Measurements from ENCODE around the gene CSF3R.

CSF3R gene

DNA sequence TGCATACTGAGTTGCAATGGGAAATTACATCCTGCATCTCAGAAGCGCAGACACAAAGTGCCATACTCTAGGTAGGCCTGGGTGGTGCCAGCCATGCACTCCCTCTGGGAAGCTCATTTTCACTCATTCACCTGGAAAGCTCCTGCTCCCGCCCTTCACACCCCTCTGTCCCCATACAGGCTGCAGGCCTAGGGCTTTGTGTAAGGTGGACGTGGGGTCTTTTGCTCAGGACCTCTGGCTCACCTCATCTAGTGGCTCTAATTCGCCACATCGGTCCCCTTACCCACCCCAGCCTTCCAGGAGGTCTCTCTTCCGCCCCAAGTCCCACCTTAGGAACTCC, 19.3 kb downstream of the CSF3R start:
- Histone ChIP-seq H3K9ac (peak overlapping the region; percentile 78), H4K20me1 (ENCODE audit: insufficient read depth) (no peaks in the 10 kb centered on the region), H3K27ac (peak overlapping the region; percentile 77; the same call in 1 of the 2 replicates), H3K4me3 (IDR thresholded peaks at IDR 0.05; ENCODE audit: insufficient read depth, low read depth, low read length) (no peak overlapping the region), H3K79me2 (ENCODE audit: insufficient read depth, low read depth) (peaks cover 8% of the 10 kb centered on the region), H3K4me2 (peak overlapping the region; percentile 56), H2AFZ (ENCODE audit: low read depth) (peak overlapping the region; percentile 44; the same call in 1 of the 2 replicates), H3K4me1 (ENCODE audit: low read depth, poor library complexity, severe bottlenecking) (peaks cover 19% of the 10 kb centered on the region), H3K27me3 (ENCODE audit: insufficient read depth, low read depth) (no peaks in the 10 kb centered on the region), H3K36me3 (ENCODE audit: insufficient read depth) (no peaks in the 10 kb centered on the region)
- no peak for TF ChIP-seq CTCF (conservative IDR thresholded peaks at IDR 0.05; ENCODE audit: low read depth, low read length)

- H3K27me3 ChIP-seq (ENCODE audit: insufficient read depth, low read depth) = no peaks in the 10 kb centered on the region
- no peaks in the 10 kb centered on the region for H3K36me3 ChIP-seq (ENCODE audit: insufficient read depth)
- H4K20me1 ChIP-seq (ENCODE audit: insufficient read depth) = no peaks in the 10 kb centered on the region
- TF ChIP-seq CTCF (conservative IDR thresholded peaks at IDR 0.05; ENCODE audit: low read depth, low read length) = no peak
- peaks cover 8% of the 10 kb centered on the region for H3K79me2 ChIP-seq (ENCODE audit: insufficient read depth, low read depth)
- no peak overlapping the region for H2AFZ ChIP-seq (ENCODE audit: low read depth)
- H3K9ac ChIP-seq = no peak overlapping the region
- H3K4me1 ChIP-seq (ENCODE audit: low read depth, poor library complexity, severe bottlenecking) = peaks cover 12% of the 10 kb centered on the region
- H3K27ac ChIP-seq = no peak overlapping the region
- H3K4me3 ChIP-seq (IDR thresholded peaks at IDR 0.05; ENCODE audit: insufficient read depth, low read depth, low read length) = no peak overlapping the region
- no peak overlapping the region for H3K4me2 ChIP-seq
Measured at GRCh38 chr1:36458910-36459309, 23.8 kb downstream of the CSF3R start.

- H3K9ac ChIP-seq = no peak overlapping the region
- no peak overlapping the region for H3K4me2 ChIP-seq
- no peak for TF ChIP-seq CTCF (conservative IDR thresholded peaks at IDR 0.05; ENCODE audit: low read depth, low read length)
- no peaks in the 10 kb centered on the region for H4K20me1 ChIP-seq (ENCODE audit: insufficient read depth)
- H3K4me3 ChIP-seq (IDR thresholded peaks at IDR 0.05; ENCODE audit: insufficient read depth, low read depth, low read length) = no peak overlapping the region
- H3K79me2 ChIP-seq (ENCODE audit: insufficient read depth, low read depth) = no peaks in the 10 kb centered on the region
- peaks cover 6% of the 10 kb centered on the region for H3K4me1 ChIP-seq (ENCODE audit: low read depth, poor library complexity, severe bottlenecking)
- H3K36me3 ChIP-seq (ENCODE audit: insufficient read depth) = no peaks in the 10 kb centered on the region
- H3K27ac ChIP-seq = no peak overlapping the region
- H2AFZ ChIP-seq (ENCODE audit: low read depth) = no peak overlapping the region
- no peaks in the 10 kb centered on the region for H3K27me3 ChIP-seq (ENCODE audit: insufficient read depth, low read depth)
Measured at GRCh38 chr1:36457691-36458090, 25.0 kb downstream of the CSF3R start.

- Histone ChIP-seq H3K4me1 (ENCODE audit: low read depth, poor library complexity, severe bottlenecking) (no peaks in the 10 kb centered on the region), H3K4me3 (IDR thresholded peaks at IDR 0.05; ENCODE audit: insufficient read depth, low read depth, low read length) (no peak overlapping the region), H3K79me2 (ENCODE audit: insufficient read depth, low read depth) (no peaks in the 10 kb centered on the region), H4K20me1 (ENCODE audit: insufficient read depth) (no peaks in the 10 kb centered on the region), H3K4me2 (no peak overlapping the region), H3K9ac (no peak overlapping the region), H3K36me3 (ENCODE audit: insufficient read depth) (no peaks in the 10 kb centered on the region), H3K27ac (no peak overlapping the region), H2AFZ (ENCODE audit: low read depth) (no peak overlapping the region), H3K27me3 (ENCODE audit: insufficient read depth, low read depth) (no peaks in the 10 kb centered on the region)
- TF ChIP-seq CTCF (conservative IDR thresholded peaks at IDR 0.05; ENCODE audit: low read depth, low read length) = no peak
Measured at GRCh38 chr1:36456391-36456928, 26.3 kb downstream of the CSF3R start.
